ENCODE data around the gene GDA. TPM values are rescaled to one million over a fixed set of nuclear protein-coding genes. Genes with fewer than 3 reads are reported as not detected.
"Not testable (repeated sequence)": the region's sequence is repeated elsewhere in the genome, so short reads cannot be mapped to it uniquely, and the experiment has no call there.

GDA gene
- total RNA-seq, 1 experiment from 2014 or later, result not detected

GRCh38 chr9:72268961-72269360 is 119.7 kb downstream of the GDA start:
- intact Hi-C loops (cut with micrococcal nuclease), result no loop called here
- ChIA-PET CTCF (interaction anchor here (0.6 to 9.0 kb wide), 10 partner anchors 11 to 1046 kb away, joined by 3 to 242 read pairs (median 3); no protein-coding TSS in a partner anchor), POLR2A (no interaction called here)
- Mint-ChIP-seq H3K36me3 (ENCODE audit: insufficient read depth, unreplicated experiment) (no peaks in the 10 kb centered on the region), H3K9me3 (ENCODE audit: unreplicated experiment) (no peaks in the 10 kb centered on the region), H3K27me3 (ENCODE audit: insufficient read depth, unreplicated experiment) (no peaks in the 10 kb centered on the region), H3K4me3 (ENCODE audit: unreplicated experiment) (no peak overlapping the region), H3K4me1 (ENCODE audit: insufficient read depth, unreplicated experiment) (no peaks in the 10 kb centered on the region), H3K27ac (ENCODE audit: low read depth, unreplicated experiment) (no peak overlapping the region)
- no TSS peak for BruUV-seq (replicated peaks)
- TF ChIP-seq, protein P1, sequence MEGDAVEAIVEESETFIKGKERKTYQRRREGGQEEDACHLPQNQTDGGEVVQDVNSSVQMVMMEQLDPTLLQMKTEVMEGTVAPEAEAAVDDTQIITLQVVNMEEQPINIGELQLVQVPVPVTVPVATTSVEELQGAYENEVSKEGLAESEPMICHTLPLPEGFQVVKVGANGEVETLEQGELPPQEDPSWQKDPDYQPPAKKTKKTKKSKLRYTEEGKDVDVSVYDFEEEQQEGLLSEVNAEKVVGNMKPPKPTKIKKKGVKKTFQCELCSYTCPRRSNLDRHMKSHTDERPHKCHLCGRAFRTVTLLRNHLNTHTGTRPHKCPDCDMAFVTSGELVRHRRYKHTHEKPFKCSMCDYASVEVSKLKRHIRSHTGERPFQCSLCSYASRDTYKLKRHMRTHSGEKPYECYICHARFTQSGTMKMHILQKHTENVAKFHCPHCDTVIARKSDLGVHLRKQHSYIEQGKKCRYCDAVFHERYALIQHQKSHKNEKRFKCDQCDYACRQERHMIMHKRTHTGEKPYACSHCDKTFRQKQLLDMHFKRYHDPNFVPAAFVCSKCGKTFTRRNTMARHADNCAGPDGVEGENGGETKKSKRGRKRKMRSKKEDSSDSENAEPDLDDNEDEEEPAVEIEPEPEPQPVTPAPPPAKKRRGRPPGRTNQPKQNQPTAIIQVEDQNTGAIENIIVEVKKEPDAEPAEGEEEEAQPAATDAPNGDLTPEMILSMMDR (IDR thresholded peaks at IDR 0.05; ENCODE audit: unreplicated experiment), result no peak
- no peak for DNase-seq (ENCODE audit: unreplicated experiment)

DNA sequence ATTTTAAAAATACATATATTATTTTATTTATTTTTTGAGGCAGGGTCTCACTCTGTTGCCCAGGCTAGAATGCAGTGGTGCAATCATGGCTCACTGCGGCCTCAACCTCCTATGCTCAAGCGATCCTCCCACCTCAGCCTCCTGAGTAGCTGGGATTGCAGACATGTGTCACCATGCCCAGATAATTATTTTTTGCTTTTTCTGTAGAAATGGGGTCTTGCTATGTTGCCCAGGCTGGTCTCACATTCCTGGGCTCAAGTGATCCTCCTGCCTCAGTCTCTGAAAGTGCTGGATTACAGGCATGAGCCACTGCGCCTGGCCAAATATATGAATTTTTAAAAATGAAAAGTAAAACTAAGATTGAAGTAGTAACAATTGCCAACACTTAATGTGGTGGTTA is 121.1 kb downstream of the GDA start:
- H3K9me3 Mint-ChIP-seq (ENCODE audit: unreplicated experiment); H3K27me3 Mint-ChIP-seq (ENCODE audit: insufficient read depth, unreplicated experiment); DNase-seq (ENCODE audit: unreplicated experiment); H3K27ac Mint-ChIP-seq (ENCODE audit: low read depth, unreplicated experiment); H3K4me1 Mint-ChIP-seq (ENCODE audit: insufficient read depth, unreplicated experiment); BruUV-seq (replicated peaks); H3K36me3 Mint-ChIP-seq (ENCODE audit: insufficient read depth, unreplicated experiment); H3K4me3 Mint-ChIP-seq (ENCODE audit: unreplicated experiment): not testable (repeated sequence)
- intact Hi-C loops (cut with micrococcal nuclease), result loop anchor here (5.0 kb wide), 1 partner anchor 463 kb away; no protein-coding TSS in a partner anchor
- ChIA-PET CTCF (interaction anchor here (0.6 to 9.0 kb wide), 7 partner anchors 12 to 551 kb away, joined by 3 to 242 read pairs (median 32); no protein-coding TSS in a partner anchor), POLR2A (interaction anchor here (1.2 kb wide), 1 partner anchor 232 kb away, joined by 3 read pairs; no protein-coding TSS in a partner anchor)

DNA sequence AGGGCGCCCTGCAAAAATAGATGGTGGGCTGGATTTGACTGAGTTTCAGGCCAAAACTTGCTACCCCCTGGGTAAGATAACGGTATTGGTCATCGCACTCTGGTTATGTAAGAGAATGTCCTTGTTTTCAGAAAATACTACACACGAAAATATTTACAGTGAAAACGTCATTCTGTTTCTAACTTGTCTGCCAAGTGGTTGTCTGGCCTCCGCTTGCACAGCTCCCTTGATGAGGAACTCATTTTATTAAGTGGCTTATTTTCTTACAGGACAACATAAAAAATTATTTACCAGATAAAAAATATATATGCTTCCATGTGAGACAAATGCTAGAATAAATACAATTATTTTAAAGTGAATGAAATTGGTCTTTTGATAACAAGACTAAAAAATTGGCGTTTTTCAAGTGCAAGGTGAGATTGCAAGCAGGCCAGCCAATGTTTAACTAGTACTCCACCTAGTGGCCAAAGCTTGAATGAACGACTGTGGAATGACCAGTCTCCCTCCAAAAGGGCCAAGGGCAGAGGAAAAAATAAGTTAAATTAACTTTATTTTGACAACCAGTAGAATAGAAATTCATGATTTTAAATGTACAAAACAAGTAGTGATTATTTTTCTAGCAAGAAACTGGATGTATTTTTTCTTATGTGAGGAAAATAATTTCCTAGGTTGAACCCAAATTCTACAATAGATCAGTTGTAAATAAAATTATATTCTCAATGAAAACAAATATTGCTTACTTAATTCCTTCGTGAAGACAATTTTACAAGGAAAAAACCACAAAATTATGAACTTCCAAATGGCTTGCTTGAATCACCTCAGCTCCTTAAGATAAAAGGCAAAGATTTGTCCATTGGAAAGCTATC is 122.6 kb downstream of the GDA start:
- BruUV-seq (replicated peaks), result no TSS peak
- Mint-ChIP-seq H3K27me3 (ENCODE audit: insufficient read depth, unreplicated experiment) (no peaks in the 10 kb centered on the region), H3K4me3 (ENCODE audit: unreplicated experiment) (no peak overlapping the region), H3K27ac (ENCODE audit: low read depth, unreplicated experiment) (no peak overlapping the region), H3K4me1 (ENCODE audit: insufficient read depth, unreplicated experiment) (peaks cover 6% of the 10 kb centered on the region), H3K36me3 (ENCODE audit: insufficient read depth, unreplicated experiment) (no peaks in the 10 kb centered on the region), H3K9me3 (ENCODE audit: unreplicated experiment) (no peaks in the 10 kb centered on the region)
- ChIA-PET POLR2A (interaction anchor here (0.6 to 3.7 kb wide), 5 partner anchors 68 to 550 kb away, joined by 3 to 18 read pairs (median 4); no protein-coding TSS in a partner anchor), CTCF (interaction anchor here (0.5 to 9.0 kb wide), 58 partner anchors 8 to 987 kb away, joined by 3 to 242 read pairs (median 4); no protein-coding TSS in a partner anchor)
- intact Hi-C loops (cut with micrococcal nuclease), result loop anchor here (1.0 to 5.0 kb wide), 3 partner anchors 69 to 465 kb away; no protein-coding TSS in a partner anchor
- TF ChIP-seq, protein P1 (IDR thresholded peaks at IDR 0.05; ENCODE audit: unreplicated experiment), result peak; percentile 74
- DNase-seq (ENCODE audit: unreplicated experiment), result peak; percentile 77

- Mint-ChIP-seq H3K4me3 (ENCODE audit: unreplicated experiment) (no peak overlapping the region), H3K27me3 (ENCODE audit: insufficient read depth, unreplicated experiment) (no peaks in the 10 kb centered on the region), H3K27ac (ENCODE audit: low read depth, unreplicated experiment) (peak overlapping the region; percentile 22), H3K36me3 (ENCODE audit: insufficient read depth, unreplicated experiment) (no peaks in the 10 kb centered on the region), H3K9me3 (ENCODE audit: unreplicated experiment) (no peaks in the 10 kb centered on the region), H3K4me1 (ENCODE audit: insufficient read depth, unreplicated experiment) (peaks cover 6% of the 10 kb centered on the region)
- POLR2A ChIA-PET, result interaction anchor here (0.6 to 3.7 kb wide), 4 partner anchors 69 to 548 kb away, joined by 3 to 18 read pairs (median 4); no protein-coding TSS in a partner anchor
- CTCF ChIA-PET, result interaction anchor here (0.7 to 9.0 kb wide), 15 partner anchors 9 to 1263 kb away, joined by 3 to 242 read pairs (median 4); no protein-coding TSS in a partner anchor
- TF ChIP-seq, protein P1 (IDR thresholded peaks at IDR 0.05; ENCODE audit: unreplicated experiment), result no peak
- intact Hi-C loops (cut with micrococcal nuclease), result loop anchor here (5.0 kb wide), 1 partner anchor 467 kb away; no protein-coding TSS in a partner anchor
- BruUV-seq (replicated peaks), result no TSS peak
- peak; percentile 18 for DNase-seq (ENCODE audit: unreplicated experiment)
These were observed 125.2 kb downstream of the GDA start for GRCh38 chr9:72274441-72274840.
